ENCODE measurements around the gene AVPR2.

The AVPR2 gene

GRCh38 chrX:153913211-153913610, 8.7 kb downstream of the AVPR2 start:
- no peak for ATAC-seq (ENCODE audit: low read depth)
- Histone ChIP-seq H3K4me1 (ENCODE audit: insufficient read depth, poor library complexity, severe bottlenecking) (peaks cover 7% of the 10 kb centered on the region), H3K27ac (ENCODE audit: poor library complexity, severe bottlenecking) (no peak overlapping the region), H3K9me3 (ENCODE audit: severe bottlenecking) (no peaks in the 10 kb centered on the region), H3K36me3 (ENCODE audit: low read depth) (no peaks in the 10 kb centered on the region), H3K4me3 (ENCODE audit: severe bottlenecking) (no peak overlapping the region), H3K27me3 (ENCODE audit: insufficient read depth, poor library complexity, severe bottlenecking) (no peaks in the 10 kb centered on the region)
- TF ChIP-seq CTCF (IDR thresholded peaks at IDR 0.05; ENCODE audit: poor library complexity, severe bottlenecking), result no peak
- DNase-seq (ENCODE audit: low spot score), result no peak

GRCh38 chrX:153913701-153914100, 9.2 kb downstream of the AVPR2 start:
- H3K4me3 ChIP-seq (ENCODE audit: severe bottlenecking), result no peak overlapping the region
- H3K27me3 ChIP-seq (ENCODE audit: insufficient read depth, poor library complexity, severe bottlenecking), result no peaks in the 10 kb centered on the region
- no peaks in the 10 kb centered on the region for H3K9me3 ChIP-seq (ENCODE audit: severe bottlenecking)
- no peaks in the 10 kb centered on the region for H3K36me3 ChIP-seq (ENCODE audit: low read depth)
- peaks cover 8% of the 10 kb centered on the region for H3K4me1 ChIP-seq (ENCODE audit: insufficient read depth, poor library complexity, severe bottlenecking)
- ATAC-seq (ENCODE audit: low read depth) (no peak), DNase-seq (ENCODE audit: low spot score) (no peak)
- H3K27ac ChIP-seq (ENCODE audit: poor library complexity, severe bottlenecking), result no peak overlapping the region
- TF ChIP-seq CTCF (IDR thresholded peaks at IDR 0.05; ENCODE audit: poor library complexity, severe bottlenecking), result no peak

GRCh38 chrX:153917869-153918268, 13.4 kb downstream of the AVPR2 start:
- Histone ChIP-seq H3K27me3 (ENCODE audit: insufficient read depth, poor library complexity, severe bottlenecking) (no peaks in the 10 kb centered on the region), H3K4me1 (ENCODE audit: insufficient read depth, poor library complexity, severe bottlenecking) (peaks cover 8% of the 10 kb centered on the region), H3K9me3 (ENCODE audit: severe bottlenecking) (no peaks in the 10 kb centered on the region), H3K27ac (ENCODE audit: poor library complexity, severe bottlenecking) (peak overlapping the region; percentile 40), H3K36me3 (ENCODE audit: low read depth) (no peaks in the 10 kb centered on the region), H3K4me3 (ENCODE audit: severe bottlenecking) (no peak overlapping the region)
- TF ChIP-seq CTCF (IDR thresholded peaks at IDR 0.05; ENCODE audit: poor library complexity, severe bottlenecking), result no peak
- DNase-seq (ENCODE audit: low spot score) (peak; percentile 61), ATAC-seq (ENCODE audit: low read depth) (peak; percentile 91)

- Histone ChIP-seq H3K27me3 (ENCODE audit: insufficient read depth, poor library complexity, severe bottlenecking) (no peaks in the 10 kb centered on the region), H3K36me3 (ENCODE audit: low read depth) (no peaks in the 10 kb centered on the region), H3K9me3 (ENCODE audit: severe bottlenecking) (no peaks in the 10 kb centered on the region), H3K27ac (ENCODE audit: poor library complexity, severe bottlenecking) (no peak overlapping the region), H3K4me1 (ENCODE audit: insufficient read depth, poor library complexity, severe bottlenecking) (peaks cover 8% of the 10 kb centered on the region), H3K4me3 (ENCODE audit: severe bottlenecking) (no peak overlapping the region)
- no peak for ATAC-seq (ENCODE audit: low read depth)
- no peak for TF ChIP-seq CTCF (IDR thresholded peaks at IDR 0.05; ENCODE audit: poor library complexity, severe bottlenecking)
- peak; percentile 29 for DNase-seq (ENCODE audit: low spot score)
These were observed 14.8 kb downstream of the AVPR2 start for GRCh38 chrX:153919281-153919680.

GRCh38 chrX:153920546-153920945, 16.1 kb downstream of the AVPR2 start:
- DNase-seq (ENCODE audit: low spot score) (peak; percentile 23), ATAC-seq (ENCODE audit: low read depth) (no peak)
- Histone ChIP-seq H3K4me1 (ENCODE audit: insufficient read depth, poor library complexity, severe bottlenecking) (peaks cover 8% of the 10 kb centered on the region), H3K27me3 (ENCODE audit: insufficient read depth, poor library complexity, severe bottlenecking) (no peaks in the 10 kb centered on the region), H3K9me3 (ENCODE audit: severe bottlenecking) (no peaks in the 10 kb centered on the region), H3K36me3 (ENCODE audit: low read depth) (no peaks in the 10 kb centered on the region), H3K4me3 (ENCODE audit: severe bottlenecking) (no peak overlapping the region), H3K27ac (ENCODE audit: poor library complexity, severe bottlenecking) (no peak overlapping the region)
- no peak for TF ChIP-seq CTCF (IDR thresholded peaks at IDR 0.05; ENCODE audit: poor library complexity, severe bottlenecking)

Measured in RWPE2 (cell line).